Superior temporal gyrus (tissue), 1 donor: ENCODE data around the gene GFRA3.
A peak's percentile ranks its signal among the peaks of the same experiment; 100 is the strongest.
"Not testable (repeated sequence)": the region's sequence is repeated elsewhere in the genome, so short reads cannot be mapped to it uniquely, and the experiment has no call there.

ENCODE experiments used
- DNase-seq: peaks from one replicate; pipeline ENCODE4 v3.0.0-alpha.2; 2016; ENCODE audit errors: extremely low spot score

Gene GFRA3

GRCh38 chr5:138274189-138274853, at the start of gene GFRA3:
GFRA3 (minus strand) TSS chr5:138274621; CDS start chr5:138274424, 197 bp downstream.
- DNase-seq, result peak; percentile 20

GRCh38 chr5:138318211-138318610, 43.8 kb upstream of the GFRA3 start:
- not testable (repeated sequence) for DNase-seq

GRCh38 chr5:138316355-138316754, 41.9 kb upstream of the GFRA3 start:
- DNase-seq, result no peak

GRCh38 chr5:138315751-138316278, 41.4 kb upstream of the GFRA3 start:
- no peak for DNase-seq

GRCh38 chr5:138305797-138306196, 31.4 kb upstream of the GFRA3 start:
- no peak for DNase-seq

- DNase-seq, result no peak
Observed at GRCh38 chr5:138303372-138303771, 29.0 kb upstream of the GFRA3 start.

- DNase-seq, result peak; percentile 76
Observed at GRCh38 chr5:138289296-138289695, 14.9 kb upstream of the GFRA3 start.

- DNase-seq, result no peak
Observed at GRCh38 chr5:138287246-138287645, 12.8 kb upstream of the GFRA3 start.

GRCh38 chr5:138282920-138283742, 8.7 kb upstream of the GFRA3 start:
- no peak for DNase-seq

GRCh38 chr5:138280915-138281314, 6.5 kb upstream of the GFRA3 start:
- no peak for DNase-seq

GRCh38 chr5:138276402-138277054, 2.1 kb upstream of the GFRA3 start:
- no peak for DNase-seq

- no peak for DNase-seq
Observed at GRCh38 chr5:138275895-138276294, 1.5 kb upstream of the GFRA3 start.

GRCh38 chr5:138275379-138275782, 960 bp upstream of the GFRA3 start:
- no peak for DNase-seq

GRCh38 chr5:138273834-138274188, 610 bp downstream of the GFRA3 start:
- no peak for DNase-seq

- no peak for DNase-seq
Observed at GRCh38 chr5:138272681-138273080, 1.7 kb downstream of the GFRA3 start.

GRCh38 chr5:138271281-138271680, 3.1 kb downstream of the GFRA3 start:
- DNase-seq, result no peak

GRCh38 chr5:138264183-138264582, 10.2 kb downstream of the GFRA3 start:
- DNase-seq, result no peak

- DNase-seq, result no peak
Observed at GRCh38 chr5:138263581-138263980, 10.8 kb downstream of the GFRA3 start.

- no peak for DNase-seq
Observed at GRCh38 chr5:138258704-138259292, 15.6 kb downstream of the GFRA3 start.

- no peak for DNase-seq
Observed at GRCh38 chr5:138257583-138257982, 16.8 kb downstream of the GFRA3 start.

- no peak for DNase-seq
Observed at GRCh38 chr5:138252944-138253343, 21.5 kb downstream of the GFRA3 start.

GRCh38 chr5:138247800-138248199, 26.6 kb downstream of the GFRA3 start:
- DNase-seq, result not testable (repeated sequence)
